GM18907 (cell line): ENCODE measurements around the gene FAM241B.

Experiments
- ATAC-seq: cut with Tn5 transposase; IDR thresholded peaks from one replicate; pipeline ENCODE4 v1.9.1; 2021; ENCODE audit warnings: mild to moderate bottlenecking, moderate library complexity; ENCODE audit not compliant: unreplicated experiment

Gene FAM241B, protein sequence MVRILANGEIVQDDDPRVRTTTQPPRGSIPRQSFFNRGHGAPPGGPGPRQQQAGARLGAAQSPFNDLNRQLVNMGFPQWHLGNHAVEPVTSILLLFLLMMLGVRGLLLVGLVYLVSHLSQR

DNA sequence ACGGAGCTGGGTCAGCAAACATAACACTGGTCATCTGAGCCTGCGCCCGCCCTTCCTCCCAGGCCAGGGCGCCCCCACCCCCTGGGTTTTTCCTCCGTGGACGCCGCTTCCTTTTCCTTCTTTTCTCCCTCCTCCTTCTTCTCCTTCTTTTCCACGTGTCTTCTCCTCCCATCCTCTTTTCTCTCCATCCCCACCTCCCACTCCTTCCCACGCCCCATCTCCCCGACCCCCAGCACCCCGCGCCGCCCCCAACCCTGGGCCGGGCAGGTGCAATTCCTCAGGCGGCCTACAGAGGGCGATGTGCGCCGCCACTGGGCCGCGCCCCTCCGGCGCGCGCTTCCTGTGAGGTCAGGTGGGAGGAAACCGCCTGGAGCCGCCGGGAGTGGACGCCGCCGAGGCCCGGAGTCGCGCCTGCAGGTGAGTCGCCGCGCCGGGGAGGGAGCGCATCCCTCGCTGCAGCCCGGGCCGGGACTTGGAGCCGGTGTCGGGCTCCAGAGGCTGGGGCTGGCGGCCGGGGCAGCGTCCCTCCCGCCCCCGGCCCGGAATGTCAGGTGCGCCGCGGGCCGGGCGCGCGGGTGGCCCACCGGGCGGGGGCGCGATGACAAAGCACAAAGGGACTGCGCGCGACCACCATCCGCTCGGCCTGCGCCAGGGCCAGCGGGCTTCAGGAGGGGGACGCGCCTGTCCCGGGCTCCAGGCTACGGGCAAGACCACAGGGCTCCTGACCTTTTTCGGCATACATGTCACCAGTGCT, at the start of gene FAM241B:
TSS of gene FAM241B (plus strand) at position 351 of the 754 bp plus-strand sequence. CDS start 1,497 bp downstream, outside the sequence.
- no peak for ATAC-seq

DNA sequence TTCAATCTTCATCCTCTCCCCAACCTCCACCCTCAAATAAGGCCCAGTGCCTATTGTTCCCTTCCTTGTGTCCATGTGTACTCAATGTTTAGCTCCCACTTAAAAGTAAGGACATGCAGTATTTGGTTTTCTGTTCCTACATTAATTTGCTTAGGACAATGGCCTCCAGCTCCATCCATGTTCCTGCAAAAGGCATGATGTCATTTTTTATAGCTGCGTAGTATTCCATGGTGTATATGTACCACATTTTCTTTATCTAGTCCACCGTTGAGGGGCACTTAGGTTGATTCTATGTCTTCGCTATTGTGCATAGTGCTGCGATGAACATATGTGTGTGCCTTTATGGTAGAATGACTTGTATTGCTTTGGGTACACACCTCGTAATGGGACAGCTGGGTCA, 49.6 kb upstream of the FAM241B start:
- no peak for ATAC-seq

DNA sequence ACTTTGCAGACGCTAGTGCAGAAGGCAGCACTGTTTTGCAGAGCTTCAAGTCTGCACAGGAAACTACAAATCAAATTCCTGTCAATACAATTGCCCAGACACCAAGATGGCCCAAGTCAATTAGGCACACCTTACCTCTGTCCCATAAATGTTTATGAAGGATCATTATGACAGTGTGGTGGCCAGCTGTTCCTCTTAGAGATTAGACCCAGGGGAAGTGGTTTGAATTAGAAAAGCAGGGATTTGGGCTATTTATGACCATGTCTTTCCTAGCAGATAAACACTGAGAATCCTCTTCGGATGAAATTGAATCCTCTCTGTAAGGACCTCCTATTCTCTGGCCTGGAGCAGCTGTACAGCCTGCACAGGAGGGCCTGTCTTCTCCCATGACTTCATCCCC, 46.9 kb upstream of the FAM241B start:
- no peak for ATAC-seq

DNA sequence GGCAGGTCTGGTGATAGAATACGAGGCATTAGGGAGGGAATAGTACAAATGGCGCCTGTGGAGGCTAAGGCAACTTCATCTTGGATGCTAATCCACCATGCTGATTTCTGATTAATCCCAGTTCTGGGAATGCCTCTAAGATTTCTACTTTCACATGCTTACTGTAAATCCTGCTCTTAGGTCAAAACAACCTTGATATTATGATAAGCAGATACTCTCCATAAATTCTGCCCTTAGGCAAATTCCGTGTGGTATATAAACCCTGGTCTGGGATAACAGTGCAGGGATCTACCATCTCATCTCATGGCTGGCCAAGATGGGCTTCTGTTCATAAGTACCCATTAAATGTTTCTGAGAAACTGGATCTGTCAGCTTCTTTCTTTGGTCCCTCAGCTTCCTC, 45.4 kb upstream of the FAM241B start:
- no peak for ATAC-seq

DNA sequence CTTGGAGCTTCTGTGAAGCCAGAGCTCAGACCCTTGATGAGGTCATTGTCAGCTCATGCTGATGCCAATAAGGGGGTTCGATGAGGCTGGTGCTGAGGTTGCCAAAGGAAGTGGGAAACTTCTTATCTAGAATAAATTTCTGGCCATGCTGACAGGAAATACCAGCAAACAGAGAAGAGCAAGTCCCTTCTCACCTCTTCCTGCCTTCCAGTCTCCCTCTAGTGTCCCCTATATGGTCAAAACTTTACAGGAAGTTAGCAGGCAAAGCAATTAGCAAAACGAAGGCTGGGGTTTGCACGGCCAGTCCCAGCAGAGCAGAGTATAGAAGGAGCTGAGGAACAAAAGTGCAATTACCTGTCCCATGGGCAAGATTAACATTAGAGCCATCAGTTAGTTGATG, 41.7 kb upstream of the FAM241B start:
- no peak for ATAC-seq

DNA sequence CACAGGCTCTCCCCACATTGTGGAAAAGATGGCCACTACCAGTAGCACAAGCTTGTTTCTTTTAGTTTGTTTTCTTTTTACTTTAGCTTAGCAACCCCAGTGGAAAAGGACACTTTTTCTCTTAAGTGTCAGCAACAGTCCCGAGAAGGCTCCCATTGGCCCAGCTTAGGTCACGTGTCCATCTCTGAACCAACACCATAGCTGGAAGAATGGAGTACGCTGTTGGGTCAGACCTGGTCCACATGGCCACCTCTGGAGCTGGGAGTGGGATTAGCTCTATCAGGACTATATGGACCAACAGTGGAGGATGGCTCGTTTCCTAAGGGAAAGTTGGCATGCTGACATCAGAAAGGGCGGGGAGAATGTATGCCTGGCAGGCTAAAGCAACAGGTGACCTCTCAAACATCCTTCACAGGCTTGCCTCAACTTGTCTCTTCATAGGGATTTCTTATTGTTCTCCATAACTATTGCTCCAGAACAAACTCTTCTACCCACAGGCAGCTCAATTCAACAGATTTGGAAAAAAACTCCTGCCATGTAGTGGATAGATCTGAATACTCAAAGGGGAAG, 29.2 kb upstream of the FAM241B start:
- no peak for ATAC-seq

DNA sequence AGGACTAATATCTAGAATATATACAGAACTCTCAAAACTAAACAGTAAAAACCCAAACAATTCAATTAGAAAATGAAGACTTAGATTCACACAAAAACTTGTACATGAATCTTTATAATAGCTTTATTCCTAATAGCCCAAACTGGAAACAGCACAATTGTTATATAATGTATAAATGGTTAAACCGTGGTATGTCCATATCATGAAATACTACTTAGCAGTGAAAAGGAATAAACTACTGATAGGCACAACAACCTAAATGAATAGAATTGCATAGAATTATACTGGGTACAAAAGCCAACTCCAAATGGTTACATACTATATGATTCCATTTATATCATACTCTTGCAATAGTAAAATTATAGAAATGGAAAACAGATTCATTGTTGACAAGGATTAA, 21.0 kb upstream of the FAM241B start:
- no peak for ATAC-seq

DNA sequence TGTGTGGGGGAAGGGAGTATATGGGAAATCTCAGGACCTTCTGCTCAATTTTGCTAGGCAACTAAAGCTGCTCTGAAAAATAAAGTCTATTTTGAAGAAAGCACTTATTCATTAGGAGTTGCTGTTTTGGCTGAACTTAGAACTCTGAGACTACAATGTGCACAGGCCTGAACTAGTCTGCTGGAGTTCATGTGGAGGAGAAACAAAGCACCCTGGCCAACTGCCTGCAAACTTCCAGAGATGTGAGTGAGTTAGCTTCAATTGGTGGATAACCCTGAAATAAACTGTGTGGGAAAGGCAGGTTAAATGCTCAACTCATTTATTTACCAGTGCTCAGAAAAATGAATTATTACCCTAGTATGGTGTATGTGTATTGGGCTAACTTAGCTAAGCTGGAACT, 17.3 kb upstream of the FAM241B start:
- no peak for ATAC-seq

DNA sequence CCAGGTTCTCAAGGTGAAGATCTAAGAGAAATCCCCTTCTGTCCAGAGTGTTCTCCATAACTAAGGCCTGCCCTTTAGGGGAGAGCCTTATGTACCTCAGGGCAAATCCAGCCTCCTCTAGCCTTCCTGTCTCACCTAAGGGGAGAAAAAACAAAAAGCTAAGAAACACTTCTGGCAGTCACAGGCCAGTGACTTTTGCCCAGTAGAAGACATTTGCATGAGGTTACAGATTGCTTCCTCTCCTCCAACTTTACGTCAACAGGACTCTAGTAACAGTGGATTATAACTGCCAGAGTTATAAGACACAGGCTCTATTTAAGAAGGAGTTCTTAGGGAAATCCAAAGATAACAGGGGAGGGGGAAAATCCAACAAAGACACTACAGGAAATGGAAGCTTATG, 15.9 kb upstream of the FAM241B start:
- peak; percentile 68 for ATAC-seq

DNA sequence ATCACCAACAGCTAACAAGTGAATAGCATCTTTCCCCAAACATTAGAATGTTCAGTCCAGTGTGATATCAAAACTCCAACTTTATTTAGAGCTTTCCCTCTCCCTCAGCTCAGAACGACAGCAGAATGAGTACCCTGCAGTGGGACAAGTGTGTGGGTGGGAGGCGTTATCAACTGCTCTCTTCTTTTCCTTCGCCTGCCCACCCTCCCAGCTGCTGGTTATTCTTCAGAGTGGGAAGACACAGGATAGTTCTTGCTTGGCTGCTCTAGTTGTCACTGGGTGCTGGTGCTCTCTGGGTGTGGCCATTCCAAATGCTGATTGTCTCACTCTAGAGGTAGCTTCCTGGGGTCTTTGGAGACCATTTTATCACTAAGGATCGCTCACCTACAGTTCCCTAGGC, 13.7 kb upstream of the FAM241B start:
- no peak for ATAC-seq

DNA sequence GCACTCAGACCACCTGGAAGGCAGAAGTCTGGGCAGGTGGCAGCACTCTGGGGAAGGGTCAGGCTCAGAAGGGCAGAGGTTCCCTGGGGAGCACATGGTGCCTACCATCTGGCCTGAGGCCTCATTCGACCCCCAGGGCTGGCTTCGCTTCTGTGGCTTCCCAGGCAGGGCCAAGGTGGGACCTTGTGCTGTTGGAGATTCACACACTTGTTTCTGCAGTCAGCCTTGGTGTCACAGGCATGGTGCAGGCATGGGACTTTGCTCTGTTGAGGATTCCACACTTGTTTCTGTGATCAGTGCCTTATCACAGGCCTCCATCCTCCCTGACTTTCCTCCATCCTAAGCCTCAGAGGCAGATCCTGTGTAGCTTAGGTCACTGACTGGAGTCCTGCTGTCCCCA, 11.3 kb upstream of the FAM241B start:
- ATAC-seq = no peak

DNA sequence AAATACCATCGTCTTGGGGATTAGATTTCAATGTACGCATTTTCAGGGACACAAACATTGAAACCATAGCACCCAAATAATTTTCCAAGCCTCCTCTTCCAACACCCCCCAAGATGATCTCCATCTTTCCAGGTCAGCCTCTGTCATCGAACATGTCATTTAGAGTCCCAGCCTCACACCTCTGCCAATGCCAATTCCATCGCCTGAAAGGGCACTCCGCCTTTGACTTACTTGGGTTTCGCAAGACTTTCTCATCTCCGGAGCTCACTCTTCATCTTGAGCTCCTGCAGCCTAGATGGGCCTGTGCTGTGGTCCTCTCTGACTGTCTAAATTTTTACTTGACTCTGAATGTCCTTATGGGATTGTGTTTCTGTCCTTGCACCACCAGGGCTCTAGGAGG, 10.4 kb upstream of the FAM241B start:
- no peak for ATAC-seq

DNA sequence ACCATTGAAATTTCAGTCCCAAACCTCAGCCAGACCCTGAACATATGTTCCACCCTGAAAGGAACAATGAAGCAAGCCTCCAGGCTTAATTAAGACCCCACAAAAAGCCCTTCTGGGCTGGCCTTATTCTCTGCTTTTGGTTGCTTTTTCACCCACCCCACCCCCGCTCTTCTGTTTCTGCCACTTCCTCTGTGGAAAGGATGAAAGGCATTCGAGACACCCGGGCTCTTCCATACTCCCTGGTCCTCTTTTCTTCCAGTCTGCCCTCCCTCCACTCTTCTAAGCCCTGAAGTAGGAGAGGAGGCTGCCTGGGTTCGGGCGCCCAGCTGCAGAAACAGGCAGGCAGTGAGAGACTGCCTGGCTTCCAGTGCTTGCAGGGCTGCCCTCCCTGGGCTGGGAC, 9.4 kb upstream of the FAM241B start:
- ATAC-seq = no peak

DNA sequence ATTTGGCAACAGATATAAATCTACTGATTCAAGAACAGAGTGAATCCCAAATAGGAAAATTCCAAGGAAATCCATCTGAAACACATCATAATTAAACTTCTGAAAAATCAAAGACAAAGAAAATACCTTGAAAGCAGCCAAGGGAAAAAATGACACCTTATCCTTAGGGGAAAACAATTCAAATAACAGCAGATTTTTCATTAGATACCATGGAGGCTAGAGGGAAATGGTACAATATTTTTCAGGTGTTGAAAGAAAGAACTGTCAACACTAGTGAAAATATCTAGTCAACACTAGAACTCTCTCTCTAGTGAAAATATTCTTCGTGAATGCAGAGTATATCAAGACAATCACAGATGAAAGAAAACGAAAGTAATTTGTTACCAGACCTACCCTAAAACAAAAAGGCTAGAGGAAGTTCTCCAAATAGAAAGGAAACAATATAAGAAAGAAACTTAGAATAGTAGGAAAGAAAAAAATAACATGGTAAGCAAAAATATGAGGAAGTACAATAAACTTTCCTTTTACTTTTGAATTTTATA, 5.7 kb upstream of the FAM241B start:
- no peak for ATAC-seq

DNA sequence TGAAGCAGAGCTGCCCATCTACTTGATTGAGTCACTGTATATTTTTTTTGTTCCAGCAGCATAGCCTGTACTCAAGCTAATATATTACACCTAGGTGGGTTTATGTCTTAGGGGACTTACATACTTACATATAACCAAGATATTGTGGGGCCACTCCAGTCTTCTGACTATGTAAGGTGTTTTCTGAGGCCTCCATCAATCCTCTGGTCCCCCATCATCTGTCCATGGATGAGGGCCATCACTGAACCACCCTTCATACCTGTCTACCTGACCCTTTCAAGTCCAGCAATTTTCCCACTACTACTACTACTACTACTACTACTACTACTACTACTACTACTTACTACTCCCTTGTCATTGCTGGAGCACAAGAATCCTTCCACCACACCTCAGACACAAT, 3.2 kb upstream of the FAM241B start:
- no peak for ATAC-seq

DNA sequence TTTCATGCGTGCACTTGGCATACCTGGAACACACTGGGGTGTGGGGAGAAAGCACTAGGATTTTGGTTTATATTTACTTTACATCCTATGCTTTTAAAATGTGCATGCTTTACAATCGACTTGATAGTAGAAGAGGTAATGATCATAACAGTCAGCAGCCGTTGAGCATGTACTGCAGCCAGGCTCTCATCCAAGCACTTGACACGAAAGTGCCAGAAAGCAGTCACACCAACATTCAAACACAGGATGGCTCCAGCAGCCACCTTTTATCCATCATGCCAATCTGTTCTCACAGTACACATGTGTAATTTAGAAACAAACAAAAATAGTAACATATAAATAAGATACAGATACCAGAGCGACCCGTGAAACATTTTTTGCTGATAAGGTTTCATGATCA, 1.2 kb upstream of the FAM241B start:
- ATAC-seq = no peak

DNA sequence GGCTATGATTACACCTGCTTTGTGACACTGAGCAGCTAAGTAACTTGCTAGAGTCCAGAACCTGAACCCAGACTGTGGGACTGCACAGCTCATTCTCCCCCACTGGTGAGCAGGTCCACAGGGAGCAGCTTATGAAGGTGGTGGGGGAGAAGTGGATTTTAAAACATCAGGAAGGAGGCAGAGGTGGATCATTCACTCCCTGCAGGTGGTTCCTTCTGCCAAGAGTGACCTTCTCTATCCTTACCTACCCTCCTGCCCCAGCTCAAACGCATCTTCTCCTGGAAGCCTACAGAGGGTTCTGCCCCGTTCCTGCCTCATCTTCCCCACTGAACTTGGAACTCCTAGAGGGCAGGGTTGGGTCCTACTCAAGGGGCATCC, 539 bp upstream of the FAM241B start:
- ATAC-seq = no peak

DNA sequence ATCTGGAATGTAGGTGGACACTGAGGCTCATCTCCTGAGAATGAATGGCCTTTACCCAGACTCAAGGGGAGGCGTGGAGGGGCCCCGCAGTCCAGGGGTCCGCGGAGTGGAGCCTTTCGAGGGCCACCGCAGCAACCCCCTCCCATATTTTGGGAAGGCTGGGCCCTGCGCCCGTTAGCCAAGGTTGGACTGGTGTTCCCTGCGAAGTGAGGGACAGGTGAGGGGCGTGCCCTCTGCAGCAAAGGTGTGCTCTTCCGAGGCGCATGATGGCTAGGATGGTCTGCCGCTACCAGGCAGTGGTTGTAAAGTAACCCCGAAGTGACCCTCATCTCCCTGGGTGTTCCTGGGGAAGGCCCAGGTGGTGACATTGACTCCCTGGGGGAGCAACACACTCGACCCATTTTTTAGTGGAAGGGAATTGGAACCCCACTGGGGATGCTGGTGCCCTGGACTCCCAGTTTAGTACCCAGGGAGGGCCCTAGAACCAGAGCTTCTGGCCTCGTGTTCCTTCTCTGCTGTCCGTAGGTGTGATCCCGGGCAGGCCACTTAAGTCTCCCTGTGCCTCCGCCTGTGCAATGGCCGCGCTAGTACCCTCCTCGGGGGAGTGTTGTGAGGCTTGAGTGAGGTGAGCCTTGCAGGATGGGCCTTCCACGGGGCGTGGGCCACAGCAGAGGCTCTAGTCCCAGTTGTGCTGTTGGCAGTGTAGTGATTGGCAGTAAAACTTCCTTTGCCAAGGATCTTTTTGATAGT, 779 bp downstream of the FAM241B start:
- no peak for ATAC-seq

DNA sequence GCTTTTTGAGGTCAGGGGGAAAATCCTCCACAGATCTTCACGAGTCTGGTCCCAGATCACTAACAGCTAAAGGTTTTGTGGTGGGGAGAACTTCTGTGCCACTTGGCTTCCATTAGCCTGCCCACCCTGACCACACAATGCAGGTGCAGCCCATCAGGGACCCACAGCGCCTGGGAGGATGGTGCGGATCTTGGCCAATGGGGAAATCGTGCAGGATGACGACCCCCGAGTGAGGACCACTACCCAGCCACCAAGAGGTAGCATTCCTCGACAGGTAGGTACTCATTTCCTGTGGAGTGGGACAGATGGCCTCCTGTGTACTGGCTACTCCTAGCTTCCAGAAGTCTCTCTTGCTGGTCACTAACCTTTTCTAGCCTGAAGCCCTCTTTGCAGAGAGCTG, 1.5 kb downstream of the FAM241B start:
- no peak for ATAC-seq

DNA sequence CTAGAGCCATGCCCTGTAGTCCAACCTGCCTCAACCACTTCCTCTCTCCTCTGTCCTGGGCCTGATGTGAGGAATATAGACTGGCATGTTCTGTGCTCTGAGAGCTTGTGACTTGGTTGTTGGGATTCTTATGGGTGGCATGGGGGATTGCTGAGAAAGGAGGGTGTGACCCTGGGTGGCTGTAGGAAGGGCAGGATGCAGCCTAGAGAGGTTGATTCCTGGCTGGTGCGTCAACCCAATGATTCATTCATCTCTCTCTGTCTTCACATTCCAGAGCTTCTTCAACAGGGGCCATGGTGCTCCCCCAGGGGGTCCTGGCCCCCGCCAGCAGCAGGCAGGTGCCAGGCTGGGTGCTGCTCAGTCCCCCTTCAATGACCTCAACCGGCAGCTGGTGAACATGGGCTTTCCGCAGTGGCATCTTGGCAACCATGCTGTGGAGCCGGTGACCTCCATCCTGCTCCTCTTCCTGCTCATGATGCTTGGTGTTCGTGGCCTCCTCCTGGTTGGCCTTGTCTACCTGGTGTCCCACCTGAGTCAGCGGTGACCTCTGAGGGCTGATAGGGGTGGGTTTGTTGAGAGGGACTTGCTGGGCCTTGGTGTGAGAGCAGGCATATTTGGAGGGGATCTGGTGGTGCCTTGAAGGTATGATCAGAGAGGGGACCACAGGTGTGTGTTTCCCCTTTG, 2.6 kb downstream of the FAM241B start:
- ATAC-seq = no peak
